ENCODE data around the gene JPH2. TPM values are rescaled to one million over a fixed set of nuclear protein-coding genes. Genes with fewer than 3 reads are reported as not detected.

Gene JPH2
- total RNA-seq, 1 donor from 2014 or later = 0.80 TPM

GRCh38 chr20:44171775-44172571 lies 15.0 kb downstream of the JPH2 start:
- Mint-ChIP-seq H3K9me3 (ENCODE audit: unreplicated experiment) (no peaks in the 10 kb centered on the region), H3K27ac (ENCODE audit: unreplicated experiment) (peak overlapping the region; percentile 22), H3K27me3 (ENCODE audit: unreplicated experiment) (peaks cover 3% of the 10 kb centered on the region), H3K36me3 (ENCODE audit: low read depth, unreplicated experiment) (no peaks in the 10 kb centered on the region), H3K4me3 (ENCODE audit: unreplicated experiment) (no peak overlapping the region), H3K4me1 (ENCODE audit: unreplicated experiment) (peaks cover 30% of the 10 kb centered on the region)
- no peak for TF ChIP-seq CTCF (IDR thresholded peaks at IDR 0.05; ENCODE audit: unreplicated experiment)
- no peak for DNase-seq (ENCODE audit: low spot score)

- H3K4me1 Mint-ChIP-seq (ENCODE audit: unreplicated experiment) = peaks cover 32% of the 10 kb centered on the region
- H3K9me3 Mint-ChIP-seq (ENCODE audit: unreplicated experiment) = no peaks in the 10 kb centered on the region
- no peak for DNase-seq (ENCODE audit: low spot score)
- TF ChIP-seq CTCF (IDR thresholded peaks at IDR 0.05; ENCODE audit: unreplicated experiment) = no peak
- no peaks in the 10 kb centered on the region for H3K36me3 Mint-ChIP-seq (ENCODE audit: low read depth, unreplicated experiment)
- peaks cover 3% of the 10 kb centered on the region for H3K27me3 Mint-ChIP-seq (ENCODE audit: unreplicated experiment)
- peak overlapping the region; percentile 48 for H3K27ac Mint-ChIP-seq (ENCODE audit: unreplicated experiment)
- no peak overlapping the region for H3K4me3 Mint-ChIP-seq (ENCODE audit: unreplicated experiment)
Measured at GRCh38 chr20:44170816-44171410, 16.1 kb downstream of the JPH2 start.

GRCh38 chr20:44167736-44168135 lies 19.3 kb downstream of the JPH2 start:
- TF ChIP-seq CTCF (IDR thresholded peaks at IDR 0.05; ENCODE audit: unreplicated experiment) = no peak
- Mint-ChIP-seq H3K27ac (ENCODE audit: unreplicated experiment) (no peak overlapping the region), H3K36me3 (ENCODE audit: low read depth, unreplicated experiment) (no peaks in the 10 kb centered on the region), H3K9me3 (ENCODE audit: unreplicated experiment) (no peaks in the 10 kb centered on the region), H3K27me3 (ENCODE audit: unreplicated experiment) (peaks cover 4% of the 10 kb centered on the region), H3K4me1 (ENCODE audit: unreplicated experiment) (peaks cover 40% of the 10 kb centered on the region), H3K4me3 (ENCODE audit: unreplicated experiment) (no peak overlapping the region)
- DNase-seq (ENCODE audit: low spot score) = no peak

- Mint-ChIP-seq H3K27ac (ENCODE audit: unreplicated experiment) (no peak overlapping the region), H3K27me3 (ENCODE audit: unreplicated experiment) (peaks cover 5% of the 10 kb centered on the region), H3K4me3 (ENCODE audit: unreplicated experiment) (no peak overlapping the region), H3K4me1 (ENCODE audit: unreplicated experiment) (peaks cover 34% of the 10 kb centered on the region), H3K36me3 (ENCODE audit: low read depth, unreplicated experiment) (no peaks in the 10 kb centered on the region), H3K9me3 (ENCODE audit: unreplicated experiment) (no peaks in the 10 kb centered on the region)
- no peak for TF ChIP-seq CTCF (IDR thresholded peaks at IDR 0.05; ENCODE audit: unreplicated experiment)
- no peak for DNase-seq (ENCODE audit: low spot score)
Measured at GRCh38 chr20:44166477-44166876, 20.5 kb downstream of the JPH2 start.

GRCh38 chr20:44166008-44166407 lies 21.0 kb downstream of the JPH2 start:
- no peaks in the 10 kb centered on the region for H3K9me3 Mint-ChIP-seq (ENCODE audit: unreplicated experiment)
- no peak overlapping the region for H3K4me3 Mint-ChIP-seq (ENCODE audit: unreplicated experiment)
- no peak for TF ChIP-seq CTCF (IDR thresholded peaks at IDR 0.05; ENCODE audit: unreplicated experiment)
- no peaks in the 10 kb centered on the region for H3K36me3 Mint-ChIP-seq (ENCODE audit: low read depth, unreplicated experiment)
- H3K27ac Mint-ChIP-seq (ENCODE audit: unreplicated experiment) = no peak overlapping the region
- H3K4me1 Mint-ChIP-seq (ENCODE audit: unreplicated experiment) = peaks cover 29% of the 10 kb centered on the region
- H3K27me3 Mint-ChIP-seq (ENCODE audit: unreplicated experiment) = peaks cover 5% of the 10 kb centered on the region
- DNase-seq (ENCODE audit: low spot score) = no peak
